ENCODE measurements around the gene AWAT1.
"Not testable (repeated sequence)": the region's sequence is repeated elsewhere in the genome, so short reads cannot be mapped to it uniquely, and the experiment has no call there.

Gene AWAT1

GRCh38 chrX:70260104-70260503 is 25.6 kb downstream of the AWAT1 start, which contains the start of gene P2RY4:
Gene P2RY4 (minus strand): TSS chrX:70260204. CDS start chrX:70259624, 580 bp downstream.
- no peak for DNase-seq (ENCODE audit: low read depth in 1 of 2, low spot score in 1 of 2)

DNA sequence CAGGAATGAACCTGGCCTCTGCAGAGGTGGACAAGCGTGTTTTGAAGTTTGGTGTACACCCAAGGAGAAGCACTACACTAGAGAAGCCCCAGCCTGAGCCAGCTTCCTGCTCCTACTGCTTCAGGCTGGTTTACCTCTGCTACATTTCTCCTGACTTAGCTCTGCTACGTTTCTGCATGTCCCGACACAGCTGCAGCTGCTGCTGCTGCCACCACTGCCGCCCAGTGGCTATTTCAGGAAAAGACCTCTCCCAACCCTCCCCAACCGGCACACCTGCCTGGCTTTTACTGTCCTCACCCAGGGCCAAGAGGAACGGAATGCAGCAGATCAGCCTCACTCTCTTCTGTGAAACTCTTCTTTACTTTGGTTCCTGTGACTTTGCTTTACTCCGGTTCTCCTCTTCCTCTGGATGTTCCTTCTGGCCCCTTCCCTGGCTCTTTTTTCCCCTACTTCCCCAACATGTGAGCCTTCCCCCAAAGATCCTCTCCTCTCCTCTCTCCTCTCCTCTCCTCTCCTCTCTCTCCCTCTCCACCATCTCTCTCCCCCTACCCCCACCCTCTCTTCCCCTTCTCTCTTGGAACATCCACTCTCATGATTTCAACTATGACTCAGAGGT is 28.6 kb downstream of the AWAT1 start:
- no peak for DNase-seq (ENCODE audit: low read depth in 1 of 2, low spot score in 1 of 2)

DNA sequence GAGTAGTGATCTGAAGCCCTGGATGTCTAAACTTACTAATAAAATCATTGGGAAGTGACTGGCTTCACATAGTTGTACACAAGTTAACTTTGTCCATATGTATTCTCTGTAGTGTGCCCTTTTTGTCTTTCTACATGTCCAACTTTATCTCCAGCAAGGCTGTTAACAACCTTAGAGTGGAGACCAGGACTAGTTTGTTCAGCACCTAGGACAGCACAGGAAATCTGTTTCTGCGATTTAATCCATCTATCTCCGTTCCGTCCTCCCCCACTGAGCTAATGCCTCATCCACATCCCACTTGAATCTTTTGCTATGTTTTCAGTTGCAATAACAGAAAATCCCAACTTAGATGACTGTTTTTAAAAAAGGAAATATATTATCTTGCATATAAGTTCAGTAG is 30.3 kb downstream of the AWAT1 start:
- DNase-seq (ENCODE audit: low read depth in 1 of 2, low spot score in 1 of 2) = no peak

GRCh38 chrX:70268034-70268433 is 33.6 kb downstream of the AWAT1 start, which contains the start of gene ARR3:
Gene ARR3 (plus strand): TSS chrX:70268334. CDS start chrX:70269386, 1,052 bp downstream.
- no peak for DNase-seq (ENCODE audit: low read depth in 1 of 2, low spot score in 1 of 2)

- not testable (repeated sequence) for DNase-seq (ENCODE audit: low read depth in 1 of 2, low spot score in 1 of 2)
Measured at GRCh38 chrX:70274029-70274428, 39.6 kb downstream of the AWAT1 start.

GRCh38 chrX:70279081-70279480 is 44.6 kb downstream of the AWAT1 start:
- DNase-seq (ENCODE audit: low read depth in 1 of 2, low spot score in 1 of 2) = no peak

- no peak for DNase-seq (ENCODE audit: low read depth in 1 of 2, low spot score in 1 of 2)
Measured at GRCh38 chrX:70280573-70280972, 46.1 kb downstream of the AWAT1 start.

GRCh38 chrX:70281951-70282350 is 47.5 kb downstream of the AWAT1 start, which contains the start of gene RAB41:
Gene RAB41 (plus strand): TSS chrX:70282172. CDS start chrX:70282218, 46 bp downstream.
- DNase-seq (ENCODE audit: low read depth in 1 of 2, low spot score in 1 of 2) = no peak

DNA sequence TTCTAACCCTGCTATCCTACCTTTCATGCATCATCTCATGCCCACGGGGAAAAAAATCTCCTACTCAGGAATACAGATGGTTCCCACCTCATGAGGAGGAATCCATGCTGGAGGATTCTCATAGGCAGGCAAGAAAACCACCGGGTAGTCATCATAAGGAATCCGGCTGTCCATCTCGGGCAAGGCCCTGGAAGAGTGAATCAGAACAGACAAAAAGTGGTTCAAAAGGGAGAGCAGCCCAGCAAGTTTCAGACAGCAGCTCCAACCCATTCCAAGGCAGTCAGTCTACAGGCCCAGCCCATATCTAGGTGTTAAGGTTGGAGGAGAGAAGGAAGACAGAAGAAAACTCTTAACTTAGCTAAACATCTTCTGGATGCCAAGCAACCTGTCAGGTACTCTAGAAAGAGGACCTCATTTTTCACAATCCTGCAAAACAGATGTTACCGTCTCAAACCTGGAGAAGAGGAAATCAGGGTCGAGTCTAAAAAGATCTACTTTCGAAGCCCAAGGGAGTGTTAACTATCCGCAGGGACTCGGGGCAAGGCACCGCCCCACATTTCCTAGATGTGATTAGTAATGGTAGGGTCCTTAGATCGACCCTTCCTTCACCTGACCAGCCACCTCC is 54.8 kb downstream of the AWAT1 start:
- no peak for DNase-seq (ENCODE audit: low read depth in 1 of 2, low spot score in 1 of 2)

Measured in activated CD4-positive, alpha-beta T cell treated with anti-CD3 and anti-CD28 coated beads, Interleukin-2, amount 50 U/mL, for 24 hours (primary cell).